ENCODE data around the gene FAM47E.

FAM47E gene

DNA sequence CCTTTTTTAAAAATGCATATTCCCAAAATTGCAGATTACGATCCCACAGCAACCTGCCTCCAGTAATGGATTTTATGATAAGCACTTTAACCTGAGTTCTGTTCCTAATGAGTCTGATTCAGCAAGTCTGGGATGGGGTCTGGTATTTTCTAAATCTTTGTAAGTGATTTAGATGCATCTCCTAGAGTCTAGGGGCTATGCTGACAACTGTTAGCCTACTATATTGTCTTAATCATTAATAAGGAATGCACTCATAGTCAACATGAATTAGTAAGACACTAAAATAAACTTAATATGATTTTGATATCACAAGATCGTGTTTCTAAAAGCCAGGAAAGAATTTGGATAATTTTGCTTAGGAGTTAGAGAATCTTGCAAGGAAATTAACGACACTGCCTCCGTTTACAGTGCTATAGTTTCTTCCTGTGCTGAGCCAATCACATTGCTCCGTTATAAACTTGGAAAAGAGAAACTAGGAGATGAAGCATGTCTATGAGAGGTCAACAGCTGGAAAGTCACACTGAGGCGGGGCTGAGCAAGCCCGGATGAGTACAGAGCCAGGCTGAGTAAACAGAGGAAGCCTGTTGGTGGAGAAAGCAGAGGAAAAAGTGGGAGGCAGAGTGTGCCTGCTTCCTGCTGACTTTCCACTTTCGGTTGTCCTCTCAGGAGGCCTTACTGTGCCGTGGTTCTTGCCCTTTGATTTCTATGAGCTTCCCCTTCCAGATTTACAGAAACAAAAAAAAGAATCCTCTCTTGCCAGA is 43.3 kb upstream of the FAM47E start:
- no peaks in the 10 kb centered on the region for H3K27me3 ChIP-seq (ENCODE audit: insufficient read depth, low read length, poor library complexity)
- no peak overlapping the region for H3K4me3 ChIP-seq (ENCODE audit: low read depth in 1 of 2, low read length in 2 of 2)
- ATAC-seq (ENCODE audit: insufficient read depth, low read depth) (no peak), DNase-seq (no peak)
- TF ChIP-seq, protein P1, sequence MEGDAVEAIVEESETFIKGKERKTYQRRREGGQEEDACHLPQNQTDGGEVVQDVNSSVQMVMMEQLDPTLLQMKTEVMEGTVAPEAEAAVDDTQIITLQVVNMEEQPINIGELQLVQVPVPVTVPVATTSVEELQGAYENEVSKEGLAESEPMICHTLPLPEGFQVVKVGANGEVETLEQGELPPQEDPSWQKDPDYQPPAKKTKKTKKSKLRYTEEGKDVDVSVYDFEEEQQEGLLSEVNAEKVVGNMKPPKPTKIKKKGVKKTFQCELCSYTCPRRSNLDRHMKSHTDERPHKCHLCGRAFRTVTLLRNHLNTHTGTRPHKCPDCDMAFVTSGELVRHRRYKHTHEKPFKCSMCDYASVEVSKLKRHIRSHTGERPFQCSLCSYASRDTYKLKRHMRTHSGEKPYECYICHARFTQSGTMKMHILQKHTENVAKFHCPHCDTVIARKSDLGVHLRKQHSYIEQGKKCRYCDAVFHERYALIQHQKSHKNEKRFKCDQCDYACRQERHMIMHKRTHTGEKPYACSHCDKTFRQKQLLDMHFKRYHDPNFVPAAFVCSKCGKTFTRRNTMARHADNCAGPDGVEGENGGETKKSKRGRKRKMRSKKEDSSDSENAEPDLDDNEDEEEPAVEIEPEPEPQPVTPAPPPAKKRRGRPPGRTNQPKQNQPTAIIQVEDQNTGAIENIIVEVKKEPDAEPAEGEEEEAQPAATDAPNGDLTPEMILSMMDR (IDR thresholded peaks at IDR 0.05; ENCODE audit: borderline replicate concordance, extremely low read depth, low read length, poor library complexity, severe bottlenecking) = no peak
- TF ChIP-seq EZH2 (IDR thresholded peaks at IDR 0.05; ENCODE audit: borderline replicate concordance, low read depth, low read length, severe bottlenecking) = no peak
- no peaks in the 10 kb centered on the region for H3K9me3 ChIP-seq (ENCODE audit: insufficient read depth, low read length, severe bottlenecking)
- peaks cover 61% of the 10 kb centered on the region for H3K79me2 ChIP-seq (ENCODE audit: insufficient read depth, low read length)
- no peak overlapping the region for H2AFZ ChIP-seq (ENCODE audit: low read depth, low read length)
- peaks cover 7% of the 10 kb centered on the region; the same call in 1 of the 2 replicates for H4K20me1 ChIP-seq (ENCODE audit: insufficient read depth, low read length)
- no peak overlapping the region for H3K27ac ChIP-seq (ENCODE audit: low read length)
- H3K9ac ChIP-seq (ENCODE audit: low read depth, low read length) = no peak overlapping the region
- H3K4me2 ChIP-seq (ENCODE audit: insufficient read depth, low read length) = no peak overlapping the region
- peaks cover 27% of the 10 kb centered on the region for H3K4me1 ChIP-seq (ENCODE audit: insufficient read depth, low read length)
- peaks cover 3% of the 10 kb centered on the region; the same call in 1 of the 2 replicates for H3K36me3 ChIP-seq (ENCODE audit: insufficient read depth, low read length)

DNA sequence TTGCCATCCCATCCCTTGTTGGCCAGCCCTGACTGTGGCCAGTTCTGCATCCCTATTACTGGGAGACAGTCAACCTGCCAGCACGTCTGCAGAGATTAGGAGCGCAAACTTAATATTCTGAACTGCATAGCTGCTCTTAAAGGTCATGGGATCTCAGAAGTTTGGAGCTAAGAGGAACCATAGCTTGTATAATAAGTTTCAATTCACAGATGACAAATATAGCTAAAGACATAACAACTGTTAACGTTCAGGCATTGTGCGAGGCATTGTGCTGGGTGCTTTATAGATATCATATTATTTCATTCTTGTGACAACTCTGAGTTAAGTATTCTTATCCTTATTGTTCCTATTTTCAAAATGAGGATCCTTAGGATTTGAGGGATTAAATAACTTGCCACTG is 41.6 kb upstream of the FAM47E start:
- TF ChIP-seq, protein P1 (IDR thresholded peaks at IDR 0.05; ENCODE audit: borderline replicate concordance, extremely low read depth, low read length, poor library complexity, severe bottlenecking) = no peak
- TF ChIP-seq EZH2 (IDR thresholded peaks at IDR 0.05; ENCODE audit: borderline replicate concordance, low read depth, low read length, severe bottlenecking) = no peak
- peaks cover 38% of the 10 kb centered on the region for H3K4me1 ChIP-seq (ENCODE audit: insufficient read depth, low read length)
- no peak overlapping the region for H3K9ac ChIP-seq (ENCODE audit: low read depth, low read length)
- H3K79me2 ChIP-seq (ENCODE audit: insufficient read depth, low read length) = peaks cover 69% of the 10 kb centered on the region
- H4K20me1 ChIP-seq (ENCODE audit: insufficient read depth, low read length) = peaks cover 7% of the 10 kb centered on the region; the same call in 1 of the 2 replicates
- H3K36me3 ChIP-seq (ENCODE audit: insufficient read depth, low read length) = peaks cover 3% of the 10 kb centered on the region
- ATAC-seq (ENCODE audit: insufficient read depth, low read depth) (no peak), DNase-seq (no peak)
- no peak overlapping the region for H3K27ac ChIP-seq (ENCODE audit: low read length)
- H3K4me3 ChIP-seq (ENCODE audit: low read depth in 1 of 2, low read length in 2 of 2) = no peak overlapping the region
- H3K27me3 ChIP-seq (ENCODE audit: insufficient read depth, low read length, poor library complexity) = no peaks in the 10 kb centered on the region
- no peaks in the 10 kb centered on the region for H3K9me3 ChIP-seq (ENCODE audit: insufficient read depth, low read length, severe bottlenecking)
- no peak overlapping the region; the same call in 1 of the 2 replicates for H3K4me2 ChIP-seq (ENCODE audit: insufficient read depth, low read length)
- no peak overlapping the region for H2AFZ ChIP-seq (ENCODE audit: low read depth, low read length)

DNA sequence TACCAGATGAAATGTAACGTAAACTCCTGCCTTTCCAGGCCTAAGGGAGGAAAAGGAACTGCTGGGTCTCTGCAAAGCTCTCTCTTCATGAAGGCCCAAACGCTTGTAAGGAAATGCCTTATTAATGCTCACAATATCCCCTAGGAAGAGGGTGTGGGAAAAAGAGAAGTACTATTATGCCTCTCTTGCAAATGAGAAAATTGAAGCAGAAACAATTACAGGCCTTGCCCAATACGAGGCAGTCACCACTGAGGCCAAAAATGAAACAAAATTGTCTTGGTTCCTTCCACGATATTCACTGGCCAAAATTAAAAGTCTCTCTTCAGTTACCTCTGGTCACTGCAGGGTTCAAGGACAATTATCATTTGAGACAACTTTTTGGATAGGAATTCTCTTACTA is 41.1 kb upstream of the FAM47E start:
- peaks cover 68% of the 10 kb centered on the region for H3K79me2 ChIP-seq (ENCODE audit: insufficient read depth, low read length)
- no peak overlapping the region for H3K9ac ChIP-seq (ENCODE audit: low read depth, low read length)
- ATAC-seq (ENCODE audit: insufficient read depth, low read depth) (no peak), DNase-seq (no peak)
- no peak overlapping the region for H3K4me2 ChIP-seq (ENCODE audit: insufficient read depth, low read length)
- H4K20me1 ChIP-seq (ENCODE audit: insufficient read depth, low read length) = peaks cover 7% of the 10 kb centered on the region; the same call in 1 of the 2 replicates
- H3K36me3 ChIP-seq (ENCODE audit: insufficient read depth, low read length) = peaks cover 3% of the 10 kb centered on the region
- TF ChIP-seq, protein P1 (IDR thresholded peaks at IDR 0.05; ENCODE audit: borderline replicate concordance, extremely low read depth, low read length, poor library complexity, severe bottlenecking) = no peak
- TF ChIP-seq EZH2 (IDR thresholded peaks at IDR 0.05; ENCODE audit: borderline replicate concordance, low read depth, low read length, severe bottlenecking) = no peak
- H3K27ac ChIP-seq (ENCODE audit: low read length) = no peak overlapping the region
- peaks cover 42% of the 10 kb centered on the region for H3K4me1 ChIP-seq (ENCODE audit: insufficient read depth, low read length)
- no peaks in the 10 kb centered on the region for H3K9me3 ChIP-seq (ENCODE audit: insufficient read depth, low read length, severe bottlenecking)
- no peaks in the 10 kb centered on the region for H3K27me3 ChIP-seq (ENCODE audit: insufficient read depth, low read length, poor library complexity)
- H3K4me3 ChIP-seq (ENCODE audit: low read depth in 1 of 2, low read length in 2 of 2) = no peak overlapping the region
- no peak overlapping the region for H2AFZ ChIP-seq (ENCODE audit: low read depth, low read length)

Data from DND-41 (cell line).